Liver (tissue), 9 donors: ENCODE measurements around the gene ABCC11. TPM values are rescaled to one million over a fixed set of nuclear protein-coding genes. Genes with fewer than 3 reads are reported as not detected.

ENCODE experiments used
- DNase-seq: peaks from one replicate; pipeline ENCODE4 v3.0.0-alpha.2; 2017; ENCODE audit warnings: low spot score
- H3K27ac ChIP-seq, 2 donors: one replicate each; pipeline ENCODE4 v1.7.0; 2013; ENCODE audit warnings: inconsistent platforms in 2 of 2, low read length in 2 of 2, control low read depth in 1 of 2, low read depth in 1 of 2, mild to moderate bottlenecking in 1 of 2
- H3K27me3 ChIP-seq, 4 donors: one replicate each; pipeline versions ENCODE4 v1.6.1 to v1.7.0; 2013; ENCODE audit warnings: low read length in 3 of 4, inconsistent platforms in 1 of 4, mild to moderate bottlenecking in 1 of 4, moderate library complexity in 1 of 4; ENCODE audit not compliant: control insufficient read depth in 4 of 4, insufficient read depth in 4 of 4
- H3K36me3 ChIP-seq, 4 donors: one replicate each; pipeline versions ENCODE4 v1.6.1 to v1.7.0; 2013; ENCODE audit warnings: low read length in 3 of 4, mild to moderate bottlenecking in 3 of 4, low read depth in 1 of 4, moderate library complexity in 1 of 4; ENCODE audit not compliant: control insufficient read depth in 4 of 4, insufficient read depth in 3 of 4
- H3K4me1 ChIP-seq, 4 donors: one replicate each; pipeline versions ENCODE4 v1.6.1 to v1.7.0; 2013; ENCODE audit warnings: low read length in 3 of 4, mild to moderate bottlenecking in 3 of 4, moderate library complexity in 1 of 4; ENCODE audit not compliant: control insufficient read depth in 4 of 4, insufficient read depth in 4 of 4
- H3K4me3 ChIP-seq, 3 donors: one replicate each; pipeline versions ENCODE4 v1.6.1 to v1.7.0; 2013; ENCODE audit warnings: low read length in 3 of 3, control low read depth in 1 of 3, low read depth in 1 of 3, mild to moderate bottlenecking in 1 of 3
- H3K9ac ChIP-seq, 2 donors: one replicate each; pipeline ENCODE4 v1.7.0; 2013; ENCODE audit warnings: low read length in 2 of 2, mild to moderate bottlenecking in 2 of 2, moderate library complexity in 2 of 2, control low read depth in 1 of 2, low read depth in 1 of 2
- H3K9me3 ChIP-seq, 4 donors: one replicate each; pipeline versions ENCODE4 v1.6.1 to v1.7.0; 2013; ENCODE audit warnings: low read length in 3 of 4; ENCODE audit not compliant: control insufficient read depth in 4 of 4
- EGR1 ChIP-seq, 2 donors: IDR thresholded peaks; 2 replicates each; pipeline ENCODE4 v1.6.1; 2016 to 2018; ENCODE audit warnings: antibody characterized with exemption in 2 of 2, low read depth in 2 of 2
- FOXA1 ChIP-seq: IDR thresholded peaks from 2 replicates; pipeline ENCODE4 v1.6.1; 2016; ENCODE audit warnings: antibody characterized with exemption
- FOXA2 ChIP-seq: IDR thresholded peaks from 2 replicates; pipeline ENCODE4 v1.6.1; 2016; ENCODE audit warnings: antibody characterized with exemption
- GABPA ChIP-seq, 2 donors: IDR thresholded peaks in 1 of 2; conservative IDR thresholded peaks in 1 of 2; 2 replicates each; pipeline ENCODE4 v1.6.1; 2016; ENCODE audit warnings: antibody characterized with exemption in 2 of 2, mild to moderate bottlenecking in 1 of 2, moderate library complexity in 1 of 2
- HNF4A ChIP-seq, 2 donors: conservative IDR thresholded peaks; 2 replicates each; pipeline ENCODE4 v1.6.1; 2016; ENCODE audit warnings: antibody characterized with exemption in 2 of 2, mild to moderate bottlenecking in 2 of 2
- HNF4G ChIP-seq: IDR thresholded peaks from 2 replicates; pipeline ENCODE4 v1.6.1; 2016; ENCODE audit warnings: antibody characterized with exemption
- JUND ChIP-seq, 2 donors: IDR thresholded peaks; 2 replicates each; pipeline ENCODE4 v1.6.1; 2016; ENCODE audit warnings: antibody characterized with exemption in 2 of 2
- NR2F2 ChIP-seq: IDR thresholded peaks from 2 replicates; pipeline ENCODE4 v1.6.1; 2016; ENCODE audit warnings: antibody characterized with exemption
- RAD21 ChIP-seq, 2 donors: IDR thresholded peaks; 2 replicates each; pipeline ENCODE4 v1.6.1; 2016; ENCODE audit warnings: antibody characterized with exemption in 2 of 2, mild to moderate bottlenecking in 2 of 2
- REST ChIP-seq: IDR thresholded peaks from 2 replicates; pipeline ENCODE4 v1.6.1; 2016; ENCODE audit warnings: antibody characterized with exemption, mild to moderate bottlenecking
- RXRA ChIP-seq, 2 donors: IDR thresholded peaks; 2 replicates each; pipeline ENCODE4 v1.6.1; 2017 to 2018; ENCODE audit warnings: antibody characterized with exemption in 2 of 2, mild to moderate bottlenecking in 1 of 2
- SP1 ChIP-seq: IDR thresholded peaks from 2 replicates; pipeline ENCODE4 v1.6.1; 2018; ENCODE audit warnings: antibody characterized with exemption, mild to moderate bottlenecking
- TAF1 ChIP-seq: conservative IDR thresholded peaks from 2 replicates; pipeline ENCODE4 v1.6.1; 2016; ENCODE audit warnings: antibody characterized with exemption, mild to moderate bottlenecking
- YY1 ChIP-seq: IDR thresholded peaks from 2 replicates; pipeline ENCODE4 v1.6.1; 2016; ENCODE audit warnings: antibody characterized with exemption, mild to moderate bottlenecking
- ZBTB33 ChIP-seq: IDR thresholded peaks from 2 replicates; pipeline ENCODE4 v1.6.1; 2016; ENCODE audit warnings: antibody characterized with exemption
- WGBS: extraction: QIAGEN DNeasy Blood & Tissue Kit; methylation state at CpG from one replicate; pipeline ENCODE4 v1.1.7; 2013; 5-methylcytosine and 5-hydroxymethylcytosine counted together
- polyA plus RNA-seq, 2 donors: library from polyadenylated mRNA; stranded (reverse) in 1 of 2; unstranded in 1 of 2; fragments of 200-250 nt in 1 of 2; fragments of >200 nt in 1 of 2; fragmentation: Nextera tagmentation in 1 of 2; extraction: Ambion mirVana in 1 of 2; gene quantifications; one replicate each; pipeline versions ENCODE4 v1.2.1 to v1.2.3, GENCODE V29; 2013 to 2015
- total RNA-seq, 2 donors: library from RNA; depleted of rRNA; stranded (reverse); fragments of >200 nt; gene quantifications; one replicate each; pipeline ENCODE4 v1.2.3, GENCODE V29; 2014
- TF ChIP-seq, protein P1 (sequence below): IDR thresholded peaks from 2 replicates; pipeline ENCODE4 v1.6.1; 2016; ENCODE audit warnings: antibody characterized with exemption
- TF ChIP-seq, protein P2 (sequence below): IDR thresholded peaks from 2 replicates; pipeline ENCODE4 v1.6.1; 2016; ENCODE audit warnings: antibody characterized with exemption
- TF ChIP-seq, protein P3 (sequence below): fragments of 150-350 bp; IDR thresholded peaks from 2 replicates; pipeline ENCODE4 v1.5.1; 2017; ENCODE audit warnings: improper control_type of control experiment, low read depth, low read length; ENCODE audit not compliant: missing input control
- donor health status: healthy.
- donor health status: healthy.
- donor health status: healthy.
- donor health status: healthy.
- donor health status: healthy.

The ABCC11 gene
- total and polyA plus RNA-seq, 4 donors, result 1.4 to 22.3 (median 2.7) TPM

- H3K9ac ChIP-seq, result no peak overlapping the region
- WGBS, result 91% methylated on average over 18 of the region's 18 CpGs
- H3K4me3 ChIP-seq, result no peak overlapping the region
- no peak overlapping the region for H3K27ac ChIP-seq
- H3K4me1 ChIP-seq, result no peaks in the 10 kb centered on the region
- TF ChIP-seq SP1, result no peak
- no peak for TF ChIP-seq JUND (IDR thresholded peaks at IDR 0.05)
- TF ChIP-seq TAF1, result no peak
- TF ChIP-seq FOXA1, result no peak
- no peak for TF ChIP-seq REST
- no peak for TF ChIP-seq ZBTB33
- TF ChIP-seq, protein P1, sequence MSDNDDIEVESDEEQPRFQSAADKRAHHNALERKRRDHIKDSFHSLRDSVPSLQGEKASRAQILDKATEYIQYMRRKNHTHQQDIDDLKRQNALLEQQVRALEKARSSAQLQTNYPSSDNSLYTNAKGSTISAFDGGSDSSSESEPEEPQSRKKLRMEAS, result no peak
- no peak for TF ChIP-seq NR2F2
- TF ChIP-seq HNF4G, result no peak
- no peak for TF ChIP-seq YY1
- no peak for TF ChIP-seq FOXA2
- TF ChIP-seq GABPA (IDR thresholded peaks at IDR 0.05 in 1 of 2, conservative IDR thresholded peaks at IDR 0.05 in 1 of 2), result no peak
- TF ChIP-seq, protein P2, sequence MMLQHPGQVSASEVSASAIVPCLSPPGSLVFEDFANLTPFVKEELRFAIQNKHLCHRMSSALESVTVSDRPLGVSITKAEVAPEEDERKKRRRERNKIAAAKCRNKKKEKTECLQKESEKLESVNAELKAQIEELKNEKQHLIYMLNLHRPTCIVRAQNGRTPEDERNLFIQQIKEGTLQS, result no peak
- TF ChIP-seq HNF4A (conservative IDR thresholded peaks at IDR 0.05), result no peak
- TF ChIP-seq RXRA (IDR thresholded peaks at IDR 0.05), result no peak
- no peak for TF ChIP-seq RAD21 (IDR thresholded peaks at IDR 0.05)
- TF ChIP-seq EGR1 (IDR thresholded peaks at IDR 0.05; ENCODE audit: low read depth in 2 of 2), result no peak
- TF ChIP-seq, protein P3, sequence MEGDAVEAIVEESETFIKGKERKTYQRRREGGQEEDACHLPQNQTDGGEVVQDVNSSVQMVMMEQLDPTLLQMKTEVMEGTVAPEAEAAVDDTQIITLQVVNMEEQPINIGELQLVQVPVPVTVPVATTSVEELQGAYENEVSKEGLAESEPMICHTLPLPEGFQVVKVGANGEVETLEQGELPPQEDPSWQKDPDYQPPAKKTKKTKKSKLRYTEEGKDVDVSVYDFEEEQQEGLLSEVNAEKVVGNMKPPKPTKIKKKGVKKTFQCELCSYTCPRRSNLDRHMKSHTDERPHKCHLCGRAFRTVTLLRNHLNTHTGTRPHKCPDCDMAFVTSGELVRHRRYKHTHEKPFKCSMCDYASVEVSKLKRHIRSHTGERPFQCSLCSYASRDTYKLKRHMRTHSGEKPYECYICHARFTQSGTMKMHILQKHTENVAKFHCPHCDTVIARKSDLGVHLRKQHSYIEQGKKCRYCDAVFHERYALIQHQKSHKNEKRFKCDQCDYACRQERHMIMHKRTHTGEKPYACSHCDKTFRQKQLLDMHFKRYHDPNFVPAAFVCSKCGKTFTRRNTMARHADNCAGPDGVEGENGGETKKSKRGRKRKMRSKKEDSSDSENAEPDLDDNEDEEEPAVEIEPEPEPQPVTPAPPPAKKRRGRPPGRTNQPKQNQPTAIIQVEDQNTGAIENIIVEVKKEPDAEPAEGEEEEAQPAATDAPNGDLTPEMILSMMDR, result no peak
- no peaks in the 10 kb centered on the region for H3K36me3 ChIP-seq
- H3K9me3 ChIP-seq, result no peaks in the 10 kb centered on the region
- peaks cover 0 to 3% (median 0%) of the 10 kb centered on the region in 4 donors for H3K27me3 ChIP-seq
- DNase-seq, result no peak
These were observed 113.7 kb downstream of the ABCC11 start for GRCh38 chr16:48133455-48134211.
